Esophagus squamous epithelium (tissue), 5 donors: ENCODE measurements around the gene PMEL. TPM values are rescaled to one million over a fixed set of nuclear protein-coding genes. Genes with fewer than 3 reads are reported as not detected.
A peak's percentile ranks its signal among the peaks of the same experiment; 100 is the strongest.

Experiments used
- DNase-seq: peaks from one replicate; lab custom pipeline; 2025; lab: John Stamatoyannopoulos, UW
- H3K27ac ChIP-seq, 4 donors: fragments of 200-600 bp; sonication (generic); one replicate each; pipeline ENCODE4 v1.5.1; 2016 to 2019; ENCODE audit warnings: mild to moderate bottlenecking in 1 of 4
- H3K27me3 ChIP-seq, 4 donors: fragments of 200-600 bp; sonication (generic); 1 replicate in 3 of 4; 2 replicates in 1 of 4; pipeline versions ENCODE4 v1.5.1 to v1.6.0; 2017 to 2021; ENCODE audit warnings: antibody characterized with exemption in 1 of 4
- H3K36me3 ChIP-seq, 3 donors: fragments of 200-600 bp; sonication (generic); one replicate each; pipeline ENCODE4 v1.5.1; 2016 to 2019
- H3K4me1 ChIP-seq, 3 donors: fragments of 200-600 bp; sonication (generic); one replicate each; pipeline ENCODE4 v1.5.1; 2017 to 2019
- H3K4me3 ChIP-seq, 4 donors: fragments of 200-600 bp; sonication (generic); 1 replicate in 3 of 4; 2 replicates in 1 of 4; pipeline ENCODE4 v1.5.1; 2016 to 2019; ENCODE audit warnings: mild to moderate bottlenecking in 2 of 4, moderate library complexity in 1 of 4
- H3K9me3 ChIP-seq, 3 donors: fragments of 200-600 bp; sonication (generic); one replicate each; pipeline ENCODE4 v1.5.1; 2016 to 2019
- POLR2A ChIP-seq, 4 donors: fragments of 450-650 bp; IDR thresholded peaks; one replicate each; pipeline ENCODE4 v1.6.1; 2017; ENCODE audit warnings: antibody characterized with exemption in 4 of 4, mild to moderate bottlenecking in 4 of 4, moderate library complexity in 3 of 4
- WGBS, 2 donors: methylation state at CpG; one replicate each; pipeline ENCODE4 v1.1.5; 2018; 5-methylcytosine and 5-hydroxymethylcytosine counted together
- intact Hi-C: fragments of 100-400 bp; cut with DNase I; formaldehyde crosslinking; loops from one replicate; pipeline ENCODE4 v1.15.0; 2022
- total RNA-seq, 4 donors: library from RNA; depleted of rRNA; stranded (reverse); fragments of >200 nt; gene quantifications; one replicate each; pipeline ENCODE4 v1.1.0, GENCODE V29; 2016
- TF ChIP-seq, protein P1 (sequence below), 6 experiments: fragments of 450-650 bp in 4 of 6; fragments of 200-600 bp in 2 of 6; sonication (generic) in 2 of 6; IDR thresholded peaks; one replicate each; pipeline ENCODE4 v1.5.1; 2016 to 2019; ENCODE audit warnings: antibody characterized with exemption in 6 of 6, mild to moderate bottlenecking in 4 of 6, moderate library complexity in 4 of 6
- donor health status: DM: yes; HTN: yes; CAD: no.

PMEL gene
- total RNA-seq: 1 to 10 TPM in 1 of 4 donors, under 1 TPM in 3; 0.48 to 3.4 (median 0.67) TPM

DNA sequence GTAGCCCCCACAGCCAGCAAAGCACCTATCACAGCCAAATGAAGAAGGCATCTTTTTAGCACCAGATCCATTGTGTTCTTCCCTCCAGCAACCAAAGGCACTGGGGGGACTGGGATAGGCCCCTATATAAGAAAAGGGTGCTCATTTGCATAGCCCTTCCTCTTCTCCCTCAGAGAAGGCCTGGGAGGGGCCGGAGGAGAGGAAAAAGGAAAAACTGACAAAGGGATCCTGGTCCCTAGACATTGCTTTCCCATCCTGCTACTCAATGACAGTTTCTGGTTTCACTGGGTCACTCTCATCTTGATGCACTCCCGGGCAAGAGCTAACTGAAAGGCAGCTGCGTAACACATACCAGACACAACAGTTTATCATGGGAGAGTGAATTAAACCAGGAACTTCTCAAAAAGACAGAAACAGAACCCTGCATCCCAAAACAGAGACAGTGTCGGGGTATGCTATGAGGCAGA, at the start of gene PMEL:
Gene PMEL (minus strand): TSS at position 102 of the 467 bp plus-strand sequence. CDS start 31 bp downstream, at position 71.
- intact Hi-C loops: no loop called here
- no peak for TF ChIP-seq POLR2A (IDR thresholded peaks at IDR 0.05)
- TF ChIP-seq, protein P1, sequence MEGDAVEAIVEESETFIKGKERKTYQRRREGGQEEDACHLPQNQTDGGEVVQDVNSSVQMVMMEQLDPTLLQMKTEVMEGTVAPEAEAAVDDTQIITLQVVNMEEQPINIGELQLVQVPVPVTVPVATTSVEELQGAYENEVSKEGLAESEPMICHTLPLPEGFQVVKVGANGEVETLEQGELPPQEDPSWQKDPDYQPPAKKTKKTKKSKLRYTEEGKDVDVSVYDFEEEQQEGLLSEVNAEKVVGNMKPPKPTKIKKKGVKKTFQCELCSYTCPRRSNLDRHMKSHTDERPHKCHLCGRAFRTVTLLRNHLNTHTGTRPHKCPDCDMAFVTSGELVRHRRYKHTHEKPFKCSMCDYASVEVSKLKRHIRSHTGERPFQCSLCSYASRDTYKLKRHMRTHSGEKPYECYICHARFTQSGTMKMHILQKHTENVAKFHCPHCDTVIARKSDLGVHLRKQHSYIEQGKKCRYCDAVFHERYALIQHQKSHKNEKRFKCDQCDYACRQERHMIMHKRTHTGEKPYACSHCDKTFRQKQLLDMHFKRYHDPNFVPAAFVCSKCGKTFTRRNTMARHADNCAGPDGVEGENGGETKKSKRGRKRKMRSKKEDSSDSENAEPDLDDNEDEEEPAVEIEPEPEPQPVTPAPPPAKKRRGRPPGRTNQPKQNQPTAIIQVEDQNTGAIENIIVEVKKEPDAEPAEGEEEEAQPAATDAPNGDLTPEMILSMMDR (IDR thresholded peaks at IDR 0.05): no peak
- Histone ChIP-seq H3K9me3 (no peaks in the 10 kb centered on the region), H3K27ac (peak within 1 kb of the TSS; percentile 88 to 93 (median 91)), H3K4me1 (peaks cover 9 to 30% (median 12%) of the 10 kb centered on the region in 3 donors), H3K4me3 (peak within 1 kb of the TSS; percentile 68 to 90 (median 82)), H3K27me3 (no peaks in the 10 kb centered on the region), H3K36me3 (peaks cover 0 to 18% (median 0%) of the 10 kb centered on the region in 3 donors)
- 2 to 7% methylated on average over 4 of the region's 4 CpGs for WGBS, 2 donors
- no peak for DNase-seq

DNA sequence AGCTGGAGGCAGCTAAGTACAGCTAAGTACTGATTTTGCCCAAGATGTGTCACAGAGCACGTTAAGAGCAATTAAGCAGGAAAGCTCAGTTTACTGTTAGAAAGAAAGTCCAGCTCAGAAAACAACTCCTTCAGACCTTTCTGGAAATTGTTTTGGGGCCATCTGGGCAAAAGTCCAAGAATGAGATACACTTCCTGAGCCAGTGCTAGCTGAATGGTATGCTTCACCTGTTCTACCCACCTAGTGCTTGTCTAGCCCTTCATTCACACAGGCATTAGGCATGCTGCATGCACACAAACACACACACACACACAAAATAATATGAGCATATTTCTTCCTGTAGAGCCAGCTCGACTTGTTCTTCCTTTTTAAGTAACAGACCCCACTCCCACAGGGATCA, 48.4 kb upstream of the PMEL start:
- intact Hi-C loops: no loop called here
- peak overlapping the region in 1 of 4 donors; percentile 38 for H3K27ac ChIP-seq
- peaks cover 0 to 15% (median 0%) of the 10 kb centered on the region in 3 donors for H3K36me3 ChIP-seq
- no peak for DNase-seq
- 51 to 56% methylated on average over 2 of the region's 2 CpGs for WGBS, 2 donors
- peaks cover 0 to 26% (median 0%) of the 10 kb centered on the region in 3 donors for H3K4me1 ChIP-seq
- no peaks in the 10 kb centered on the region for H3K9me3 ChIP-seq
- no peak overlapping the region for H3K4me3 ChIP-seq
- H3K27me3 ChIP-seq: no peaks in the 10 kb centered on the region
- TF ChIP-seq POLR2A (IDR thresholded peaks at IDR 0.05): no peak
- TF ChIP-seq, protein P1 (IDR thresholded peaks at IDR 0.05): no peak

DNA sequence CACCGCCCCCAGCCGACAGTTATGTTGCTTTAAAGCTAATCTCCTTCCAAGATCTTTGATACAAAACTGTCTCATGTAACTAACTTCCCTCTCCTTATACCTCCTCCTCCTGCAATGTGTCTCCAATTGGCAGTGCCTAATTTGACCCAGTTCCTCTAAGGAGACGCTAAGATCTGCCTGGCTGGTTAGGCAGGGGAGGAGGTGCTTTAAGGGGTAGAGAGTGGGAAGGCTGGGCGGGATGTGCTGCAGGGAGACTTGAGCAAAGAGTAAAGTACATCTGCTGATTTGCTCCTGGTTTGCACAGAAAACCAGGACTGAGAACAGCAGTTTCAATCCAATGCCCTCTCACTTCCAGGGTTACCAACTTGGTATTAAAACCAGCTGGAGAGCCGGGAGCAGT, 47.6 kb upstream of the PMEL start:
- intact Hi-C loops: no loop called here
- Histone ChIP-seq H3K27me3 (no peaks in the 10 kb centered on the region), H3K27ac (peak overlapping the region in 1 of 4 donors; percentile 38), H3K9me3 (no peaks in the 10 kb centered on the region), H3K4me1 (peaks cover 0 to 29% (median 0%) of the 10 kb centered on the region in 3 donors), H3K4me3 (no peak overlapping the region), H3K36me3 (peaks cover 0 to 8% (median 0%) of the 10 kb centered on the region in 3 donors)
- no peak for TF ChIP-seq POLR2A (IDR thresholded peaks at IDR 0.05)
- TF ChIP-seq, protein P1 (IDR thresholded peaks at IDR 0.05): no peak
- 72 to 81% methylated on average over 3 to 5 of the region's 5 CpGs for WGBS, 2 donors
- DNase-seq: no peak

DNA sequence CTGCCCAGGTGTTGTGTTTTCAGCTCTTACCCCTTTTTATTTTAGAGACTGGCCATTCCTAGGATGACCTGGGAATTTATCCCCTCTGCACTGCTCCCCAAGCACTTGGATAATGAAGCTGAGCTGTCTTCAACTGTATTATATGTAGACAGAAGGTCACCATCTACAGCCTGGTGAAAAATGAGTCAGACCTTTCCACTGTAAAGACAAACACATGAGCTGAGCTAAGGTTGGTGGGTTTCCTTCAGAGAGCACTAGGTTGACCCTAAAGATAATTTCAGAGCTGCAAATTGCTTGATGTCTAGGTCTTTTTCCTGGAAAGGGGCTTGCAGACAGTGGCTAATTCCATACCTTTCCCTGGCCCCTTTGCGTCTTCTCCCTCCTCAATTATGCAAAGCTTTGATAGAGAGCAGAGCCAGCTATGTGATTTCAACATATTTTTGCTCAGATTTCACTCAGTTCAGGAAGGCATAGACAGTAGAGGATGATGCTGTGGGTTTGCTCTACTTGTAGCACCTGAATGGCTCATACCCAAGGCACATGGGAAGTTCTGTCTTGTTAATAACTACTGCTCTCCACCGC, 45.8 kb upstream of the PMEL start:
- H3K27me3 ChIP-seq: no peaks in the 10 kb centered on the region
- H3K9me3 ChIP-seq: no peaks in the 10 kb centered on the region
- no peaks in the 10 kb centered on the region for H3K36me3 ChIP-seq
- peaks cover 0 to 43% (median 2%) of the 10 kb centered on the region in 3 donors for H3K4me1 ChIP-seq
- DNase-seq: no peak
- intact Hi-C loops: no loop called here
- no peak overlapping the region for H3K4me3 ChIP-seq
- 88% methylated on average over 2 of the region's 2 CpGs for WGBS, 2 donors
- no peak for TF ChIP-seq POLR2A (IDR thresholded peaks at IDR 0.05)
- TF ChIP-seq, protein P1 (IDR thresholded peaks at IDR 0.05): no peak
- no peak overlapping the region for H3K27ac ChIP-seq

DNA sequence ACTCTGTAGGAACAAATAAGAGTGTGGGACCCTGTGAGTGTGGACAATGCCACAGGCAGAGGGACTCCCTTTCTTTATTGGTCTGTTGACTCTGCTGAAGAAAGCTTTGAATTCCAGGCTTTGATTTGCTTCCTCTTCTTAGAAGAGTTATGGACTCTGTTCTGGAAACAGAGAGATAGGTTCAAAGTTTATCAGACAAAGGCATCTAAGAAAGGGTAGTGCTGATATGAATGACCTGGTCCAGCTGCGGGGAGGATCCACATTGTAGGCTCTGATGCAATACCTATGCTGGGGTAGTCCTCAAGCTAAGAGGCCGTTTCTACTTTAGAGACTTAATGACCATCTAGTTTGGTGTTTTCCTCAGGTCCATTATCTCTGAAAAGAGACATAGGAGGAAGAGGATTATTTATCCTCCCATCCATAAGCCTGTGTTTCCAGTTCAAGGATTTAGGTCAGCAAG, 44.3 kb upstream of the PMEL start:
- WGBS, 2 donors: 68 to 75% methylated on average over 2 of the region's 2 CpGs
- H3K27me3 ChIP-seq: no peaks in the 10 kb centered on the region
- TF ChIP-seq, protein P1 (IDR thresholded peaks at IDR 0.05): no peak
- no peak for TF ChIP-seq POLR2A (IDR thresholded peaks at IDR 0.05)
- peaks cover 0 to 1% (median 0%) of the 10 kb centered on the region in 3 donors for H3K36me3 ChIP-seq
- peaks cover 0 to 43% (median 3%) of the 10 kb centered on the region in 3 donors for H3K4me1 ChIP-seq
- no peak overlapping the region for H3K27ac ChIP-seq
- H3K9me3 ChIP-seq: no peaks in the 10 kb centered on the region
- DNase-seq: no peak
- intact Hi-C loops: no loop called here
- H3K4me3 ChIP-seq: no peak overlapping the region
